ENCODE results near the gene RAD51B.

RAD51B gene

GRCh38 chr14:68346556-68347343 lies 527.2 kb downstream of the RAD51B start:
- no peak for DNase-seq

GRCh38 chr14:68349900-68350629 lies 530.5 kb downstream of the RAD51B start:
- no peak for DNase-seq

GRCh38 chr14:68355415-68355814 lies 535.8 kb downstream of the RAD51B start:
- DNase-seq, result no peak

- no peak for DNase-seq
These were observed 538.2 kb downstream of the RAD51B start for GRCh38 chr14:68357777-68358176.

- DNase-seq, result no peak
These were observed 538.9 kb downstream of the RAD51B start for GRCh38 chr14:68358500-68358899.

GRCh38 chr14:68359022-68359836 lies 539.6 kb downstream of the RAD51B start:
- no peak for DNase-seq

- no peak for DNase-seq
These were observed 540.4 kb downstream of the RAD51B start for GRCh38 chr14:68359837-68360552.

- no peak for DNase-seq
These were observed 541.7 kb downstream of the RAD51B start for GRCh38 chr14:68361231-68361630.

- DNase-seq, result no peak
These were observed 543.3 kb downstream of the RAD51B start for GRCh38 chr14:68362846-68363245.

GRCh38 chr14:68363466-68363842 lies 543.9 kb downstream of the RAD51B start:
- DNase-seq, result no peak

GRCh38 chr14:68363843-68364767 lies 544.5 kb downstream of the RAD51B start:
- DNase-seq, result no peak

- no peak for DNase-seq
These were observed 545.2 kb downstream of the RAD51B start for GRCh38 chr14:68364792-68365192.

- DNase-seq, result no peak
These were observed 545.6 kb downstream of the RAD51B start for GRCh38 chr14:68365228-68365627.

GRCh38 chr14:68366656-68367055 lies 547.1 kb downstream of the RAD51B start:
- DNase-seq, result no peak

- DNase-seq, result no peak
These were observed 548.0 kb downstream of the RAD51B start for GRCh38 chr14:68367536-68367935.

- DNase-seq, result no peak
These were observed 549.3 kb downstream of the RAD51B start for GRCh38 chr14:68368850-68369249.

GRCh38 chr14:68369281-68370056 lies 549.9 kb downstream of the RAD51B start:
- DNase-seq, result no peak

GRCh38 chr14:68370057-68370360 lies 550.4 kb downstream of the RAD51B start:
- no peak for DNase-seq

- DNase-seq, result no peak
These were observed 552.8 kb downstream of the RAD51B start for GRCh38 chr14:68372368-68372767.

GRCh38 chr14:68373124-68373646 lies 553.6 kb downstream of the RAD51B start:
- no peak for DNase-seq

Measured in DMS53 (cell line).